Liver (tissue), 9 donors: ENCODE results near the gene ARL4A. TPM values are rescaled to one million over a fixed set of nuclear protein-coding genes. Genes with fewer than 3 reads are reported as not detected.

Experiments
- DNase-seq: peaks from one replicate; pipeline ENCODE4 v3.0.0-alpha.2; 2017; ENCODE audit warnings: low spot score
- H3K27ac ChIP-seq, 2 donors: one replicate each; pipeline ENCODE4 v1.7.0; 2013; ENCODE audit warnings: inconsistent platforms in 2 of 2, low read length in 2 of 2, control low read depth in 1 of 2, low read depth in 1 of 2, mild to moderate bottlenecking in 1 of 2
- H3K27me3 ChIP-seq, 4 donors: one replicate each; pipeline versions ENCODE4 v1.6.1 to v1.7.0; 2013; ENCODE audit warnings: low read length in 3 of 4, inconsistent platforms in 1 of 4, mild to moderate bottlenecking in 1 of 4, moderate library complexity in 1 of 4; ENCODE audit not compliant: control insufficient read depth in 4 of 4, insufficient read depth in 4 of 4
- H3K36me3 ChIP-seq, 4 donors: one replicate each; pipeline versions ENCODE4 v1.6.1 to v1.7.0; 2013; ENCODE audit warnings: low read length in 3 of 4, mild to moderate bottlenecking in 3 of 4, low read depth in 1 of 4, moderate library complexity in 1 of 4; ENCODE audit not compliant: control insufficient read depth in 4 of 4, insufficient read depth in 3 of 4
- H3K4me1 ChIP-seq, 4 donors: one replicate each; pipeline versions ENCODE4 v1.6.1 to v1.7.0; 2013; ENCODE audit warnings: low read length in 3 of 4, mild to moderate bottlenecking in 3 of 4, moderate library complexity in 1 of 4; ENCODE audit not compliant: control insufficient read depth in 4 of 4, insufficient read depth in 4 of 4
- H3K4me3 ChIP-seq, 3 donors: one replicate each; pipeline versions ENCODE4 v1.6.1 to v1.7.0; 2013; ENCODE audit warnings: low read length in 3 of 3, control low read depth in 1 of 3, low read depth in 1 of 3, mild to moderate bottlenecking in 1 of 3
- H3K9ac ChIP-seq, 2 donors: one replicate each; pipeline ENCODE4 v1.7.0; 2013; ENCODE audit warnings: low read length in 2 of 2, mild to moderate bottlenecking in 2 of 2, moderate library complexity in 2 of 2, control low read depth in 1 of 2, low read depth in 1 of 2
- H3K9me3 ChIP-seq, 4 donors: one replicate each; pipeline versions ENCODE4 v1.6.1 to v1.7.0; 2013; ENCODE audit warnings: low read length in 3 of 4; ENCODE audit not compliant: control insufficient read depth in 4 of 4
- EGR1 ChIP-seq, 2 donors: IDR thresholded peaks; 2 replicates each; pipeline ENCODE4 v1.6.1; 2016 to 2018; ENCODE audit warnings: antibody characterized with exemption in 2 of 2, low read depth in 2 of 2
- FOXA1 ChIP-seq: IDR thresholded peaks from 2 replicates; pipeline ENCODE4 v1.6.1; 2016; ENCODE audit warnings: antibody characterized with exemption
- FOXA2 ChIP-seq: IDR thresholded peaks from 2 replicates; pipeline ENCODE4 v1.6.1; 2016; ENCODE audit warnings: antibody characterized with exemption
- GABPA ChIP-seq, 2 donors: IDR thresholded peaks in 1 of 2; conservative IDR thresholded peaks in 1 of 2; 2 replicates each; pipeline ENCODE4 v1.6.1; 2016; ENCODE audit warnings: antibody characterized with exemption in 2 of 2, mild to moderate bottlenecking in 1 of 2, moderate library complexity in 1 of 2
- HNF4A ChIP-seq, 2 donors: conservative IDR thresholded peaks; 2 replicates each; pipeline ENCODE4 v1.6.1; 2016; ENCODE audit warnings: antibody characterized with exemption in 2 of 2, mild to moderate bottlenecking in 2 of 2
- HNF4G ChIP-seq: IDR thresholded peaks from 2 replicates; pipeline ENCODE4 v1.6.1; 2016; ENCODE audit warnings: antibody characterized with exemption
- JUND ChIP-seq, 2 donors: IDR thresholded peaks; 2 replicates each; pipeline ENCODE4 v1.6.1; 2016; ENCODE audit warnings: antibody characterized with exemption in 2 of 2
- NR2F2 ChIP-seq: IDR thresholded peaks from 2 replicates; pipeline ENCODE4 v1.6.1; 2016; ENCODE audit warnings: antibody characterized with exemption
- RAD21 ChIP-seq, 2 donors: IDR thresholded peaks; 2 replicates each; pipeline ENCODE4 v1.6.1; 2016; ENCODE audit warnings: antibody characterized with exemption in 2 of 2, mild to moderate bottlenecking in 2 of 2
- RXRA ChIP-seq, 2 donors: IDR thresholded peaks; 2 replicates each; pipeline ENCODE4 v1.6.1; 2017 to 2018; ENCODE audit warnings: antibody characterized with exemption in 2 of 2, mild to moderate bottlenecking in 1 of 2
- SP1 ChIP-seq: IDR thresholded peaks from 2 replicates; pipeline ENCODE4 v1.6.1; 2018; ENCODE audit warnings: antibody characterized with exemption, mild to moderate bottlenecking
- TAF1 ChIP-seq: conservative IDR thresholded peaks from 2 replicates; pipeline ENCODE4 v1.6.1; 2016; ENCODE audit warnings: antibody characterized with exemption, mild to moderate bottlenecking
- YY1 ChIP-seq: IDR thresholded peaks from 2 replicates; pipeline ENCODE4 v1.6.1; 2016; ENCODE audit warnings: antibody characterized with exemption, mild to moderate bottlenecking
- ZBTB33 ChIP-seq: IDR thresholded peaks from 2 replicates; pipeline ENCODE4 v1.6.1; 2016; ENCODE audit warnings: antibody characterized with exemption
- WGBS: extraction: QIAGEN DNeasy Blood & Tissue Kit; methylation state at CpG from one replicate; pipeline ENCODE4 v1.1.7; 2013; 5-methylcytosine and 5-hydroxymethylcytosine counted together
- polyA plus RNA-seq, 2 donors: library from polyadenylated mRNA; stranded (reverse) in 1 of 2; unstranded in 1 of 2; fragments of 200-250 nt in 1 of 2; fragments of >200 nt in 1 of 2; fragmentation: Nextera tagmentation in 1 of 2; extraction: Ambion mirVana in 1 of 2; gene quantifications; one replicate each; pipeline versions ENCODE4 v1.2.1 to v1.2.3, GENCODE V29; 2013 to 2015
- total RNA-seq, 2 donors: library from RNA; depleted of rRNA; stranded (reverse); fragments of >200 nt; gene quantifications; one replicate each; pipeline ENCODE4 v1.2.3, GENCODE V29; 2014
- TF ChIP-seq, protein P1 (sequence below): IDR thresholded peaks from 2 replicates; pipeline ENCODE4 v1.6.1; 2016; ENCODE audit warnings: antibody characterized with exemption
- TF ChIP-seq, protein P2 (sequence below): fragments of 150-350 bp; IDR thresholded peaks from 2 replicates; pipeline ENCODE4 v1.5.1; 2017; ENCODE audit warnings: improper control_type of control experiment, low read depth, low read length; ENCODE audit not compliant: missing input control
- TF ChIP-seq, protein P3 (sequence below): IDR thresholded peaks from 2 replicates; pipeline ENCODE4 v1.6.1; 2016; ENCODE audit warnings: antibody characterized with exemption
- TF ChIP-seq, protein P4 (sequence below): IDR thresholded peaks from 2 replicates; pipeline ENCODE4 v1.6.1; 2016; ENCODE audit warnings: antibody characterized with exemption, mild to moderate bottlenecking
- donor health status: healthy.
- donor health status: healthy.
- donor health status: healthy.
- donor health status: healthy.
- donor health status: healthy.

Gene ARL4A
- total and polyA plus RNA-seq, 4 donors = 7.5 to 77.3 (median 16.0) TPM

DNA sequence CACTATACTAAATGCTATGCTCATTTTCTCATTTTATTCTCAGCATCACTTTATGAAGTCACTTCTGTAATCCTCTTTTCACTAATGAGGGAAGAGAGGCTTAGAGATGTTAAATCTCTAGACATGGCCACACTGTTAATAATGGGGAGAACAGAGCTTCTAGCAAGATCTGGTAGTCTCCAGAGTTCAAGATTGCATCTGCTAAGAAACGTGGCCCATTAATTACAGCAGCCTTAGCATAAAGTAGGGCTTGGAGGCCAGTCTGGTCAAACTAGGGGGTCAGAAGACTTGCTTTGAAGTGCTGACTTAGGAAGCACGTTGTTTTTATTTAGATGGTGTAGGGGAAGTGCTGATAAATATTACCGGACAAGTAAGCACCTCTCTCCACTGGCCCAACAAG lies 29.3 kb downstream of the ARL4A start:
- no peaks in the 10 kb centered on the region for H3K36me3 ChIP-seq
- no peaks in the 10 kb centered on the region for H3K4me1 ChIP-seq
- no peak overlapping the region for H3K27ac ChIP-seq
- WGBS = 78% methylated on average over 3 of the region's 3 CpGs
- no peak overlapping the region for H3K4me3 ChIP-seq
- no peak for TF ChIP-seq GABPA (IDR thresholded peaks at IDR 0.05 in 1 of 2, conservative IDR thresholded peaks at IDR 0.05 in 1 of 2)
- TF ChIP-seq HNF4G = no peak
- TF ChIP-seq YY1 = no peak
- no peak for TF ChIP-seq EGR1 (IDR thresholded peaks at IDR 0.05; ENCODE audit: low read depth in 2 of 2)
- TF ChIP-seq FOXA2 = no peak
- TF ChIP-seq FOXA1 = no peak
- TF ChIP-seq, protein P1, sequence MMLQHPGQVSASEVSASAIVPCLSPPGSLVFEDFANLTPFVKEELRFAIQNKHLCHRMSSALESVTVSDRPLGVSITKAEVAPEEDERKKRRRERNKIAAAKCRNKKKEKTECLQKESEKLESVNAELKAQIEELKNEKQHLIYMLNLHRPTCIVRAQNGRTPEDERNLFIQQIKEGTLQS = no peak
- no peak for TF ChIP-seq RAD21 (IDR thresholded peaks at IDR 0.05)
- TF ChIP-seq NR2F2 = no peak
- no peak for TF ChIP-seq SP1
- TF ChIP-seq, protein P2, sequence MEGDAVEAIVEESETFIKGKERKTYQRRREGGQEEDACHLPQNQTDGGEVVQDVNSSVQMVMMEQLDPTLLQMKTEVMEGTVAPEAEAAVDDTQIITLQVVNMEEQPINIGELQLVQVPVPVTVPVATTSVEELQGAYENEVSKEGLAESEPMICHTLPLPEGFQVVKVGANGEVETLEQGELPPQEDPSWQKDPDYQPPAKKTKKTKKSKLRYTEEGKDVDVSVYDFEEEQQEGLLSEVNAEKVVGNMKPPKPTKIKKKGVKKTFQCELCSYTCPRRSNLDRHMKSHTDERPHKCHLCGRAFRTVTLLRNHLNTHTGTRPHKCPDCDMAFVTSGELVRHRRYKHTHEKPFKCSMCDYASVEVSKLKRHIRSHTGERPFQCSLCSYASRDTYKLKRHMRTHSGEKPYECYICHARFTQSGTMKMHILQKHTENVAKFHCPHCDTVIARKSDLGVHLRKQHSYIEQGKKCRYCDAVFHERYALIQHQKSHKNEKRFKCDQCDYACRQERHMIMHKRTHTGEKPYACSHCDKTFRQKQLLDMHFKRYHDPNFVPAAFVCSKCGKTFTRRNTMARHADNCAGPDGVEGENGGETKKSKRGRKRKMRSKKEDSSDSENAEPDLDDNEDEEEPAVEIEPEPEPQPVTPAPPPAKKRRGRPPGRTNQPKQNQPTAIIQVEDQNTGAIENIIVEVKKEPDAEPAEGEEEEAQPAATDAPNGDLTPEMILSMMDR = no peak
- TF ChIP-seq, protein P3, sequence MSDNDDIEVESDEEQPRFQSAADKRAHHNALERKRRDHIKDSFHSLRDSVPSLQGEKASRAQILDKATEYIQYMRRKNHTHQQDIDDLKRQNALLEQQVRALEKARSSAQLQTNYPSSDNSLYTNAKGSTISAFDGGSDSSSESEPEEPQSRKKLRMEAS = no peak
- TF ChIP-seq, protein P4, sequence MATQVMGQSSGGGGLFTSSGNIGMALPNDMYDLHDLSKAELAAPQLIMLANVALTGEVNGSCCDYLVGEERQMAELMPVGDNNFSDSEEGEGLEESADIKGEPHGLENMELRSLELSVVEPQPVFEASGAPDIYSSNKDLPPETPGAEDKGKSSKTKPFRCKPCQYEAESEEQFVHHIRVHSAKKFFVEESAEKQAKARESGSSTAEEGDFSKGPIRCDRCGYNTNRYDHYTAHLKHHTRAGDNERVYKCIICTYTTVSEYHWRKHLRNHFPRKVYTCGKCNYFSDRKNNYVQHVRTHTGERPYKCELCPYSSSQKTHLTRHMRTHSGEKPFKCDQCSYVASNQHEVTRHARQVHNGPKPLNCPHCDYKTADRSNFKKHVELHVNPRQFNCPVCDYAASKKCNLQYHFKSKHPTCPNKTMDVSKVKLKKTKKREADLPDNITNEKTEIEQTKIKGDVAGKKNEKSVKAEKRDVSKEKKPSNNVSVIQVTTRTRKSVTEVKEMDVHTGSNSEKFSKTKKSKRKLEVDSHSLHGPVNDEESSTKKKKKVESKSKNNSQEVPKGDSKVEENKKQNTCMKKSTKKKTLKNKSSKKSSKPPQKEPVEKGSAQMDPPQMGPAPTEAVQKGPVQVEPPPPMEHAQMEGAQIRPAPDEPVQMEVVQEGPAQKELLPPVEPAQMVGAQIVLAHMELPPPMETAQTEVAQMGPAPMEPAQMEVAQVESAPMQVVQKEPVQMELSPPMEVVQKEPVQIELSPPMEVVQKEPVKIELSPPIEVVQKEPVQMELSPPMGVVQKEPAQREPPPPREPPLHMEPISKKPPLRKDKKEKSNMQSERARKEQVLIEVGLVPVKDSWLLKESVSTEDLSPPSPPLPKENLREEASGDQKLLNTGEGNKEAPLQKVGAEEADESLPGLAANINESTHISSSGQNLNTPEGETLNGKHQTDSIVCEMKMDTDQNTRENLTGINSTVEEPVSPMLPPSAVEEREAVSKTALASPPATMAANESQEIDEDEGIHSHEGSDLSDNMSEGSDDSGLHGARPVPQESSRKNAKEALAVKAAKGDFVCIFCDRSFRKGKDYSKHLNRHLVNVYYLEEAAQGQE = no peak
- no peak for TF ChIP-seq JUND (IDR thresholded peaks at IDR 0.05)
- TF ChIP-seq TAF1 = no peak
- no peak for TF ChIP-seq ZBTB33
- TF ChIP-seq RXRA (IDR thresholded peaks at IDR 0.05) = no peak
- TF ChIP-seq HNF4A (conservative IDR thresholded peaks at IDR 0.05) = no peak
- no peaks in the 10 kb centered on the region for H3K27me3 ChIP-seq
- DNase-seq = no peak
- H3K9ac ChIP-seq = no peak overlapping the region
- no peaks in the 10 kb centered on the region for H3K9me3 ChIP-seq
